Keratinocyte (primary cell): Measurements from ENCODE around the gene RNASE2. TPM values are rescaled to one million over a fixed set of nuclear protein-coding genes. Genes with fewer than 3 reads are reported as not detected.

Experiments used
- DNase-seq: peaks from one replicate; pipeline ENCODE4 v3.0.0-alpha.2; 2011; ENCODE audit warnings: low read depth, missing footprints, low spot score
- FAIRE-seq: peaks from 2 replicates; lab custom pipeline; 2011; peaks lifted over from hg19 to GRCh38; lab: Jason Lieb, UNC
- H2AFZ ChIP-seq: 2 replicates; pipeline ENCODE4 v1.6.0; 2012; ENCODE audit warnings: low read length, control low read depth, inconsistent platforms; ENCODE audit not compliant: control insufficient read depth
- H3K27ac ChIP-seq: 2 replicates; pipeline ENCODE4 v1.5.1; 2011; ENCODE audit warnings: low read length; ENCODE audit not compliant: control insufficient read depth, insufficient read depth
- H3K27me3 ChIP-seq: 3 replicates; pipeline ENCODE4 v1.6.0; 2011; ENCODE audit warnings: low read length; ENCODE audit not compliant: control insufficient read depth, insufficient read depth; ENCODE audit errors: extremely low read depth
- H3K36me3 ChIP-seq, 2 experiments: 2 replicates in 1 of 2; 3 replicates in 1 of 2; pipeline ENCODE4 v1.5.1; 2011; ENCODE audit warnings: low read length in 2 of 2, mild to moderate bottlenecking in 1 of 2; ENCODE audit not compliant: control insufficient read depth in 2 of 2, insufficient read depth in 2 of 2; ENCODE audit errors: extremely low read depth in 1 of 2
- H3K4me1 ChIP-seq: 3 replicates; pipeline ENCODE4 v1.5.1; 2011; ENCODE audit warnings: low read length; ENCODE audit not compliant: control insufficient read depth, insufficient read depth; ENCODE audit errors: extremely low read depth
- H3K4me2 ChIP-seq: 3 replicates; pipeline ENCODE4 v1.6.0; 2011; ENCODE audit warnings: low read depth, low read length; ENCODE audit not compliant: control insufficient read depth, insufficient read depth; ENCODE audit errors: extremely low read depth
- H3K4me3 ChIP-seq, 3 experiments: fragments of 200-600 bp in 1 of 3; sonication (generic) in 1 of 3; 2 replicates in 2 of 3; 3 replicates in 1 of 3; pipeline ENCODE4 v1.5.1; 2011 to 2016; ENCODE audit warnings: low read length in 3 of 3, mild to moderate bottlenecking in 3 of 3, control low read depth in 2 of 3, inconsistent platforms in 1 of 3, low read depth in 1 of 3, mixed read lengths in 1 of 3, mixed run types in 1 of 3, moderate library complexity in 1 of 3; ENCODE audit not compliant: control insufficient read depth in 2 of 3, insufficient read depth in 2 of 3; ENCODE audit errors: extremely low read depth in 1 of 3
- H3K79me2 ChIP-seq: 2 replicates; pipeline ENCODE4 v1.6.0; 2012; ENCODE audit warnings: low read length; ENCODE audit not compliant: control insufficient read depth, insufficient read depth
- H3K9ac ChIP-seq: 3 replicates; pipeline ENCODE4 v1.6.0; 2011; ENCODE audit warnings: low read length; ENCODE audit not compliant: control insufficient read depth, insufficient read depth; ENCODE audit errors: extremely low read depth
- H3K9me1 ChIP-seq: 3 replicates; pipeline ENCODE4 v1.6.0; 2011; ENCODE audit warnings: low read length; ENCODE audit not compliant: control insufficient read depth, insufficient read depth; ENCODE audit errors: extremely low read depth
- H3K9me3 ChIP-seq: 2 replicates; pipeline ENCODE4 v1.5.1; 2012; ENCODE audit warnings: low read depth, low read length; ENCODE audit not compliant: control insufficient read depth
- H4K20me1 ChIP-seq: 3 replicates; pipeline ENCODE4 v1.6.0; 2011; ENCODE audit warnings: low read length; ENCODE audit not compliant: control insufficient read depth, insufficient read depth; ENCODE audit errors: extremely low read depth
- EZH2 ChIP-seq: IDR thresholded peaks from one replicate; pipeline ENCODE4 v1.6.1; 2012; ENCODE audit warnings: inconsistent platforms, mild to moderate bottlenecking, low read length, moderate library complexity
- dilution Hi-C: fragments of 300-500 bp; cut with MboI; formaldehyde crosslinking; loops from one replicate; pipeline ENCODE4 v1.7.0; 2020; ENCODE audit warnings: low sequenced_read_pairs; ENCODE audit not compliant: extremely low pct_ligation_motif_present
- polyA plus RNA-seq, 5 experiments: library from polyadenylated mRNA; depleted of rRNA in 3 of 5; stranded (reverse) in 3 of 5; stranded (forward) in 1 of 5; unstranded in 1 of 5; fragments of >200 nt; gene quantifications; 1 replicate in 1 of 5; 2 replicates in 3 of 5; 3 replicates in 1 of 5; pipeline versions ENCODE4 v1.2.1 to v1.2.3, GENCODE V29; 2011 to 2012; ENCODE audit warnings: missing spikeins in 2 of 5, low read depth in 1 of 5, low replicate concordance in 1 of 5
- TF ChIP-seq, protein P1 (sequence below), 3 experiments: IDR thresholded peaks in 1 of 3; conservative IDR thresholded peaks in 1 of 3; optimal IDR thresholded peaks in 1 of 3; 2 replicates in 2 of 3; 3 replicates in 1 of 3; pipeline versions ENCODE3 to v1.5.1; 2011; ENCODE audit warnings: low read length in 3 of 3, mild to moderate bottlenecking in 3 of 3, moderate library complexity in 2 of 3, control low read depth in 1 of 3, inconsistent platforms in 1 of 3; ENCODE audit not compliant: insufficient read depth in 2 of 3; ENCODE audit errors: extremely low read depth in 1 of 3

Gene RNASE2
- polyA plus RNA-seq, 1 donor (not counting 4 experiments of a cell fraction or from before 2014, with no cell fraction given) = not detected

DNA sequence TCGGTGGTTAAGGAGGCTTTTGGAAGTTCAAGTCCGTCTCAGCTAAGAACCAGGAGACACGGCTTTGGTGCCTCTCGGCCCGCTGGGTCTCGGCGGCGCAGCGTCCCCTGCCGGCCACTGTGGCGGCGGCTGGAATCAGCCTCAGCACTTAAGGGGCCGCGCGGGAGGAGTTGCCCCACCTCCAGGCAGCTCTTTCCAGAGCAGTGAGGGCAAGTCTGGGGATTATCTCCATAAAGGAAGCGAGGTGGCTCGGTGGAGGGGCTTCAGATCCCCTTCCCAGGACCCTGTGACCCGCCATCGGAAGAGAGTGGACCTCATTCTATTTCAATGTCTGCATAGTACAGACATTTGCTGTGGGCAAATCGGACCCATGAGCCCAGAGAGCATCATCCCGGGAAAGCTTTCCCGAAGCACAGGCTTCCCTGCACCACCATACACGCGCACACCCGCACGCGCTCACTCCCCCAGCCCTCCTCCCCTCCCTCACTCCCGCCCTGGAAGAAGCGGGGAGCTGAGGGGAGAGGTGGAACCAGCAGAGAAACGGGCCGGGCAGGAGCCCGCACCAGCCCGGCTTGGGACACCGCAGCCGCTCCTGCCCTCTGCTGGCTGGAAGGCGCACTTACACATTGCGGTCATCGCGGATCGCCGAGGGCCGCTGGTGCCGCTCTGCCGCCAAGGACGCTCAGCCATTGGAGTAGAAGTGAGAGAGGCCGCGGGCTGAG is 15.9 kb downstream of the RNASE2 start:
- Histone ChIP-seq H3K9me3 (no peaks in the 10 kb centered on the region), H3K4me3 (peak overlapping the region; percentile 48 to 80 (median 74)), H4K20me1 (no peaks in the 10 kb centered on the region), H3K27ac (peak overlapping the region; percentile 55), H2AFZ (peak overlapping the region; percentile 98), H3K79me2 (no peaks in the 10 kb centered on the region), H3K27me3 (peaks cover 3% of the 10 kb centered on the region), H3K36me3 (no peaks in the 10 kb centered on the region), H3K9me1 (no peaks in the 10 kb centered on the region), H3K4me1 (peaks cover 18% of the 10 kb centered on the region), H3K9ac (peak overlapping the region; percentile 75), H3K4me2 (peak overlapping the region; percentile 94)
- DNase-seq (peak; percentile 38), FAIRE-seq (peak; percentile 41)
- dilution Hi-C loops = no loop called here
- TF ChIP-seq, protein P1, sequence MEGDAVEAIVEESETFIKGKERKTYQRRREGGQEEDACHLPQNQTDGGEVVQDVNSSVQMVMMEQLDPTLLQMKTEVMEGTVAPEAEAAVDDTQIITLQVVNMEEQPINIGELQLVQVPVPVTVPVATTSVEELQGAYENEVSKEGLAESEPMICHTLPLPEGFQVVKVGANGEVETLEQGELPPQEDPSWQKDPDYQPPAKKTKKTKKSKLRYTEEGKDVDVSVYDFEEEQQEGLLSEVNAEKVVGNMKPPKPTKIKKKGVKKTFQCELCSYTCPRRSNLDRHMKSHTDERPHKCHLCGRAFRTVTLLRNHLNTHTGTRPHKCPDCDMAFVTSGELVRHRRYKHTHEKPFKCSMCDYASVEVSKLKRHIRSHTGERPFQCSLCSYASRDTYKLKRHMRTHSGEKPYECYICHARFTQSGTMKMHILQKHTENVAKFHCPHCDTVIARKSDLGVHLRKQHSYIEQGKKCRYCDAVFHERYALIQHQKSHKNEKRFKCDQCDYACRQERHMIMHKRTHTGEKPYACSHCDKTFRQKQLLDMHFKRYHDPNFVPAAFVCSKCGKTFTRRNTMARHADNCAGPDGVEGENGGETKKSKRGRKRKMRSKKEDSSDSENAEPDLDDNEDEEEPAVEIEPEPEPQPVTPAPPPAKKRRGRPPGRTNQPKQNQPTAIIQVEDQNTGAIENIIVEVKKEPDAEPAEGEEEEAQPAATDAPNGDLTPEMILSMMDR (optimal IDR thresholded peaks at IDR 0.05 in 1 of 3, IDR thresholded peaks at IDR 0.05 in 1 of 3, conservative IDR thresholded peaks at IDR 0.05 in 1 of 3; ENCODE audit: extremely low read depth in 1 of 3, insufficient read depth in 2 of 3, low read length in 3 of 3) = peak; percentile 84 to 100 (median 94)
- no peak for TF ChIP-seq EZH2

DNA sequence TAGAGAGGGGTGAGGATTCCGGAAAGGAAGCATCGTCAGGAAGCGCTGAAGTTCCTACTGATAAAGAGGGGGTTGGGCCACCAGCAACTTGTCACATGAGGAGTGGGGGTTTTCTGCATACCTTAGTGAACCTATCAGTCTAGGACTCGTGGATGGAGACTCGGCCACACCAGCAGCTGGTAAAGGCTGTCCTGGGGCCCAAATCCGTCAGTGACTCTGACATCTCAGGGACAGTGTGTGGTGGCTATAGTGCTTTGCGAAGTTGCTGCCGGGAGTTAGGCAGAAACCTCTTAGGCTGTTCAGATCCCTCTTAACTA is 16.4 kb downstream of the RNASE2 start:
- H2AFZ ChIP-seq = peak overlapping the region; percentile 69

More for the DNA sequence above, 16.4 kb downstream of the RNASE2 start:
- Histone ChIP-seq H3K27ac (no peak overlapping the region), H4K20me1 (no peaks in the 10 kb centered on the region), H3K9ac (peak overlapping the region; percentile 75), H3K36me3 (no peaks in the 10 kb centered on the region), H3K4me3 (peak overlapping the region in 1 of 3 experiments; percentile 80), H3K4me1 (peaks cover 18% of the 10 kb centered on the region), H3K9me3 (no peaks in the 10 kb centered on the region), H3K4me2 (peak overlapping the region; percentile 94), H3K79me2 (no peaks in the 10 kb centered on the region), H3K9me1 (no peaks in the 10 kb centered on the region), H3K27me3 (no peaks in the 10 kb centered on the region)
- TF ChIP-seq, protein P1 (optimal IDR thresholded peaks at IDR 0.05 in 1 of 3, IDR thresholded peaks at IDR 0.05 in 1 of 3, conservative IDR thresholded peaks at IDR 0.05 in 1 of 3; ENCODE audit: extremely low read depth in 1 of 3, insufficient read depth in 2 of 3, low read length in 3 of 3) = no peak
- no peak for TF ChIP-seq EZH2
- dilution Hi-C loops = no loop called here
- FAIRE-seq = no peak
- no peak for DNase-seq
